DMS79 (cell line): ENCODE data around the gene SPPL2A.
A peak's percentile ranks its signal among the peaks of the same experiment; 100 is the strongest.

ENCODE experiments used
- DNase-seq: peaks from one replicate; lab custom pipeline; 2025; lab: John Stamatoyannopoulos, UW

SPPL2A gene

GRCh38 chr15:50686469-50687301 lies 78.8 kb downstream of the SPPL2A start, which contains the start of gene TRPM7:
Gene TRPM7, minus strand, starts transcription at chr15:50686797. Its CDS starts 264 bp downstream, at chr15:50686533.
- peak; percentile 34 for DNase-seq

GRCh38 chr15:50685976-50686468 lies 79.5 kb downstream of the SPPL2A start:
- peak; percentile 7 for DNase-seq

GRCh38 chr15:50685191-50685975 lies 80.1 kb downstream of the SPPL2A start:
- DNase-seq: no peak

GRCh38 chr15:50681467-50681866 lies 84.0 kb downstream of the SPPL2A start:
- no peak for DNase-seq

- DNase-seq: no peak
Measured at GRCh38 chr15:50676799-50677483, 88.6 kb downstream of the SPPL2A start.

- no peak for DNase-seq
Measured at GRCh38 chr15:50675535-50676144, 89.9 kb downstream of the SPPL2A start.

GRCh38 chr15:50670115-50670514 lies 95.4 kb downstream of the SPPL2A start:
- DNase-seq: no peak

- DNase-seq: no peak
Measured at GRCh38 chr15:50669611-50670010, 95.9 kb downstream of the SPPL2A start.

- no peak for DNase-seq
Measured at GRCh38 chr15:50665938-50666337, 99.6 kb downstream of the SPPL2A start.

- no peak for DNase-seq
Measured at GRCh38 chr15:50655555-50655954, 110.0 kb downstream of the SPPL2A start.

GRCh38 chr15:50653156-50653743 lies 112.3 kb downstream of the SPPL2A start:
- no peak for DNase-seq

- no peak for DNase-seq
Measured at GRCh38 chr15:50652671-50653070, 112.8 kb downstream of the SPPL2A start.
